Caki2 (cell line): Measurements from ENCODE around the gene ARG2. TPM values are rescaled to one million over a fixed set of nuclear protein-coding genes. Genes with fewer than 3 reads are reported as not detected.
"Not testable (repeated sequence)": the region's sequence is repeated elsewhere in the genome, so short reads cannot be mapped to it uniquely, and the experiment has no call there.

Source experiments
- DNase-seq: peaks from one replicate; pipeline ENCODE4 v3.0.0-alpha.2; 2015; ENCODE audit warnings: low read depth
- in situ Hi-C: cut with HindIII; loops from 2 replicates; pipeline ENCODE4 v1.10.0; 2016; ENCODE audit warnings: low sequenced_read_pairs, low pct_unique_long_range_greater_than_20kb, mixed read lengths
- total RNA-seq: library from RNA; depleted of rRNA; stranded (reverse); fragments of >200 nt; shearing (Covaris generic); gene quantifications from 2 replicates; pipeline ENCODE4 v1.2.3, GENCODE V29; 2014; ENCODE audit warnings: low replicate concordance

ARG2 gene
- total RNA-seq, 1 experiment from 2014 or later: 5.2 TPM

GRCh38 chr14:67582061-67582460 is 37.7 kb upstream of the ARG2 start:
- in situ Hi-C loops: no loop called here
- no peak for DNase-seq

GRCh38 chr14:67583711-67584644 is 35.7 kb upstream of the ARG2 start:
- peak; percentile 26 for DNase-seq
- in situ Hi-C loops: no loop called here

DNA sequence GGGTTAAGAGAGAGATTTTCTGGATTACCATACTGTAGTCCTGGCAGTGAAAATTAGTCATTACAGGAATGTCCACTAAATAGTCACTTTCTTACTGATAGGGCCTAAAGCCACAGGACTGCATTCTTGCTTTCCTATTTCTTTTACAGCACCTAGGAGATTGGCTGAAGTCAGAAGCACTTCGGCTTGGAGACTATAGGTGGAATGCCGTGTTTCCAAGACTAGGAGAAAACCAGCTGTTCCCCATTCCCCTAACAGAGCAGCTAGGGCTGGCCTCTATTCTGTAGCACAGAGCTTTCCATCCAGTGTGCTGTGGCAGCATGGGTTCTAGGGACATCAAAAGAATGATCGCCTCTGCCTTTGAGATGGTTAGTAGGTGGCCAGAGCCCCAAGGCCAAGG is 34.7 kb upstream of the ARG2 start:
- in situ Hi-C loops: no loop called here
- DNase-seq: no peak

GRCh38 chr14:67586369-67586768 is 33.4 kb upstream of the ARG2 start:
- in situ Hi-C loops: no loop called here
- no peak for DNase-seq

GRCh38 chr14:67589204-67589770 is 30.4 kb upstream of the ARG2 start:
- in situ Hi-C loops: no loop called here
- no peak for DNase-seq

GRCh38 chr14:67593650-67594049 is 26.1 kb upstream of the ARG2 start:
- in situ Hi-C loops, DNase-seq: not testable (repeated sequence)

- in situ Hi-C loops: no loop called here
- no peak for DNase-seq
Measured at GRCh38 chr14:67595392-67595791, 24.3 kb upstream of the ARG2 start.

GRCh38 chr14:67599698-67600561 is 19.8 kb upstream of the ARG2 start, which contains the start of gene PIGH:
PIGH (minus strand) TSS chr14:67600268; CDS start chr14:67600203, 65 bp downstream.
- peak; percentile 81 for DNase-seq
- in situ Hi-C loops: no loop called here

GRCh38 chr14:67600562-67600974 is 19.2 kb upstream of the ARG2 start:
- in situ Hi-C loops, DNase-seq: not testable (repeated sequence)

- in situ Hi-C loops: no loop called here
Measured at GRCh38 chr14:67602076-67602475, 17.6 kb upstream of the ARG2 start.

GRCh38 chr14:67602995-67603545 is 16.6 kb upstream of the ARG2 start:
- in situ Hi-C loops: no loop called here
- no peak for DNase-seq

More at GRCh38 chr14:67602076-67602475, 17.6 kb upstream of the ARG2 start:
- DNase-seq: no peak

GRCh38 chr14:67607646-67608045 is 12.1 kb upstream of the ARG2 start:
- no peak for DNase-seq
- in situ Hi-C loops: no loop called here

DNA sequence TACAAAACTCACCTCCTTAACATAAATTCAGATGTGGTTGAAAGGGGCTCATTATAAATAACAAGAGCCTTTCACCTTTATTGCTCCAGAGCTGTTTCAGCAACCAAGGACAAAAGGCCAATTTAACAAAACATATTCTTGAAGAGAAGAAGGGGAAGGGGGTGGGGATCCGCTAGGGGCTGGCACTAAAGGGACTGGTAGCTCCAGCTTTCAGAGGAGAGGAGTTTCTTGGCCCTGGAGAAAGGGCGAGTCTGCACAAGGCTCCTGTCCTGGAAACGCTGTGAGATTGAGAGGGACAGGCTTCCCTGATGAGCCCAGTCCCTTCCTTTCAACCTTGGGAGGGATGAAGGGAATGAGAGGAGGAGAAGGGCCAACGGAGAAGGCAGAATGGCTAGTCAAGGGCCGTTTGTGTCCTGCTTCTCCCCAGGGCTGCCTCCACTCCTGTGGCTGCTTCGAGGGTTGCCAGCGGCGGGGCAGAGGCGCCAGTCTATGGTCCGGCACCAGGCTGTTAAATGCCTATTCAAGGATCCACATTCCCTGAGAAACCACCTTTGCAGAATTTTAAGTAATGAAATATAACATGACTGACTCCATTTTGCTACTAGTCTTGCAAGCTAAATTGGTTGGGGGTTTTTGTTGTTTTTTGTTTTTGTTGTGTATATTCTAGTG is 9.9 kb upstream of the ARG2 start:
- in situ Hi-C loops: no loop called here
- DNase-seq: no peak

DNA sequence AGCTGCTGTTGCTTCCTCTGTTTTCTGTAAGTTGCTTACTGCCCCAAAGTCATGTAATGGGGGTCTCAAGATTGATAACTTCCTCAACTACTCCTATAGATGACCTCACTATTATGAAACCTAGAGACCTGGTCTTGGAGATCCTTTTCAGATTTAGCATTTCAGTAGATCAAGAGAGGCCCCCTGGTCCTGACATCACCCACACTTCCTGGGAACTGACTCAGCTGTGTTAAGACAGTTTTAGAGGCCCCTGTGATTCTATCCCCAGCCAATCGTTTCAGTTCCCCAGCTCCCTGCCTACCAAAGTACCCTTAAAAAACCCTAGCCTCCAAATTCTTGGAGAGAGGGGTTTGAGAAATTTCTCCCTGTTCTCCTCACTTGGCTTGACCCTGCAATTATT is 9.2 kb upstream of the ARG2 start:
- no peak for DNase-seq
- in situ Hi-C loops: no loop called here

GRCh38 chr14:67618617-67619063 is 1.1 kb upstream of the ARG2 start:
- DNase-seq: peak; percentile 61
- in situ Hi-C loops: no loop called here

DNA sequence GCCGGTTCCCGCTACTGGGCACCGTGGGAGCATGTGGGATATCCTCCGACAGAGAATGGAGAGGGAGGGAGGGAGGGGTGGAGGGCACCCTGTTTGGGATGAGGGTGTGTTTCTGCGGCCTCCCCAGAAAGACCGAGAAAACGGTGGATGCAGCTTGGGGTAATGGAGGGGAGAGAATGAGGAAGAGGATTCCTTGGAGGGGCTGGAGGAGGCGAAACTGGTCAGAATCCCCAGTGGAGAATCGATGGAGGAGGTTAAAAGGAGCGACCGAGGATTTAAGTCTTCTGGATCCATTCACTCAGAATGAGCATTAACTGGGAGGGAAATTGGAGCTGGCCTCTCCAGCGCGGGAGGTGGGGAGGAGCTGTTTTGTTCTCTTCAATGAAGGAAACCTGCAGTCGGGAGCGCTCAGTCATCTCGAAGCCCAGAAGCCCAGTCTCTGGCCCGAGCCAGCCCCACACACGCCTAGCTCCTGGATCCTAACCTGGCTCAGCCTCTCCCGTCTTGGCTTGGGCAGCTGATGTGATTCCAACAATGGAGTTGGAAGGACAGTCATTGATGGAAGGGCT is 581 bp downstream of the ARG2 start:
- in situ Hi-C loops: no loop called here
- no peak for DNase-seq

DNA sequence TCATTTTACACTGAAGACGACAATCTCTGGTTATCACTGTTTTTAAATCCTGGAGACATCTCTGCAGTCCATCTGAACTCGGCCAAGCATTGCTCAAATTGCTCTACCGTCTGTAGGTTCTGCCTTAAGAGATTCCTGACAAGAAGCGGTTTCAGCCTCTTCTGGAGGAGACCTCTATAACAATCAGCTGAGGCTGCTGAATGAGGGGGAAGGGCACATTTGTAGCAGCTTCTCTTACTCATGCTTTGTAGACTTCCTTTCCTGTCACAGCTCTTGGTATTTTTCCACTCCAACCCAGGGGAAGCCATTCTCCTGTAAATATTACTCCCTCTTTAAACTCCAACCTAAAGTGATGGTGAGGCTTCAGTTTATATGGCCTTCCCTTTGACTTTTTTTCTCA is 3.0 kb downstream of the ARG2 start:
- DNase-seq: peak; percentile 22
- in situ Hi-C loops: no loop called here
